Measurements from ENCODE around the gene TEN1. TPM values are rescaled to one million over a fixed set of nuclear protein-coding genes. Genes with fewer than 3 reads are reported as not detected.
A peak's percentile ranks its signal among the peaks of the same experiment; 100 is the strongest.

The TEN1 gene
- 10 to 100 TPM in 3 of 4 donors, not detected in 1; 15.2 to 95.1 (median 27.9) TPM for total RNA-seq

GRCh38 chr17:75978938-75979704, at the start of gene TEN1, which contains the start of gene ACOX1:
TEN1 (plus strand) TSS chr17:75979240; CDS start chr17:75986193, 6,953 bp downstream.
ACOX1 (minus strand) TSS chr17:75979166; CDS start chr17:75979073, 93 bp downstream.
- Histone ChIP-seq H3K36me3 (no peaks in the 10 kb centered on the region), H3K27me3 (no peaks in the 10 kb centered on the region), H3K9me3 (no peaks in the 10 kb centered on the region), H3K27ac (peak within 1 kb of the TSS; percentile 96 to 99 (median 98)), H3K4me1 (peaks cover 0 to 45% (median 4%) of the 10 kb centered on the region in 4 donors), H3K4me3 (peak within 1 kb of the TSS; percentile 70 to 96 (median 78))
- DNase-seq, result peak; percentile 97 to 99 (median 98)
- TF ChIP-seq POLR2A (IDR thresholded peaks at IDR 0.05), result peak; percentile 95 to 97
- peak; percentile 30 to 60 (median 46) for TF ChIP-seq CTCF (IDR thresholded peaks at IDR 0.05)

GRCh38 chr17:75931062-75931461, 48.0 kb upstream of the TEN1 start:
- Histone ChIP-seq H3K4me3 (no peak overlapping the region), H3K36me3 (no peaks in the 10 kb centered on the region), H3K9me3 (no peaks in the 10 kb centered on the region), H3K27ac (no peak overlapping the region), H3K4me1 (peaks cover 0 to 6% (median 0%) of the 10 kb centered on the region in 4 donors), H3K27me3 (no peaks in the 10 kb centered on the region)
- no peak for TF ChIP-seq CTCF (IDR thresholded peaks at IDR 0.05)
- TF ChIP-seq POLR2A (IDR thresholded peaks at IDR 0.05), result no peak
- no peak for DNase-seq

- no peak for DNase-seq
- no peaks in the 10 kb centered on the region for H3K4me1 ChIP-seq
- H3K27ac ChIP-seq, result no peak overlapping the region
- no peaks in the 10 kb centered on the region for H3K27me3 ChIP-seq
- no peaks in the 10 kb centered on the region for H3K36me3 ChIP-seq
- no peak overlapping the region for H3K4me3 ChIP-seq
- H3K9me3 ChIP-seq, result no peaks in the 10 kb centered on the region
- TF ChIP-seq CTCF (IDR thresholded peaks at IDR 0.05), result no peak
- TF ChIP-seq POLR2A (IDR thresholded peaks at IDR 0.05), result no peak
Observed at GRCh38 chr17:75932852-75933251, 46.2 kb upstream of the TEN1 start.

GRCh38 chr17:75933808-75934207, 45.2 kb upstream of the TEN1 start:
- Histone ChIP-seq H3K9me3 (no peaks in the 10 kb centered on the region), H3K27me3 (no peaks in the 10 kb centered on the region), H3K27ac (no peak overlapping the region), H3K4me1 (no peaks in the 10 kb centered on the region), H3K36me3 (no peaks in the 10 kb centered on the region), H3K4me3 (no peak overlapping the region)
- no peak for DNase-seq
- TF ChIP-seq POLR2A (IDR thresholded peaks at IDR 0.05), result no peak
- no peak for TF ChIP-seq CTCF (IDR thresholded peaks at IDR 0.05)

GRCh38 chr17:75937652-75938051, 41.4 kb upstream of the TEN1 start:
- H3K9me3 ChIP-seq, result no peaks in the 10 kb centered on the region
- H3K36me3 ChIP-seq, result no peaks in the 10 kb centered on the region
- H3K4me3 ChIP-seq, result no peak overlapping the region
- no peak overlapping the region for H3K27ac ChIP-seq
- H3K4me1 ChIP-seq, result peaks cover 0 to 11% (median 3%) of the 10 kb centered on the region in 4 donors
- TF ChIP-seq POLR2A (IDR thresholded peaks at IDR 0.05) (no peak), CTCF (IDR thresholded peaks at IDR 0.05) (no peak)
- no peaks in the 10 kb centered on the region for H3K27me3 ChIP-seq
- DNase-seq, result no peak
